Upper lobe of left lung (tissue), 4 donors: Measurements from ENCODE around the gene ABCA7.

Source experiments
- CTCF ChIP-seq, 6 experiments: fragments of 450-650 bp in 4 of 6; fragments of 200-600 bp in 2 of 6; sonication (generic) in 2 of 6; IDR thresholded peaks; one replicate each; pipeline ENCODE4 v1.5.1; 2016 to 2019; ENCODE audit warnings: antibody characterized with exemption in 6 of 6
- POLR2A ChIP-seq, 4 donors: fragments of 450-650 bp; IDR thresholded peaks; one replicate each; pipeline ENCODE4 v1.5.1; 2016 to 2017; ENCODE audit warnings: antibody characterized with exemption in 4 of 4, mild to moderate bottlenecking in 2 of 4
- POLR2AphosphoS5 ChIP-seq, 2 donors: sonication (generic); formaldehyde crosslinking; IDR thresholded peaks; one replicate each; pipeline ENCODE4 v1.5.1; 2017; ENCODE audit warnings: antibody characterized with exemption in 2 of 2

DNA sequence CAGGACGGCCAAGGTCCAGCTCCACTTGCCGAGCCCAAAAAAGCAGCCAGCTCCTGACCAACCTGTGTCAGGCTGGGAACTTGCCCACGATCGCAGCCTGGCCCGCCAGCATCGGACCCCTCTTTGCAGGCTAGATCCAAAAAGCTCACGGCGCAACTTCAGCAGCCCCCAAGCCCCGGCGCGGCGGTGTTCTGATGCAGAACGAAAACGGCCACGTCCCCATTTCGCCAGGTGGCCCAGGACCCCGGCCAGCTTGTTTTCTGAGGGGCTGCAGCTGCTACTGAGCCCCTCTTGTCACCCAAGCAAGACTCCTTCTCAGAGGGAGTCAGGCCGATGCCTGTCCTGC lies 20.3 kb upstream of the ABCA7 start:
- TF ChIP-seq POLR2AphosphoS5 (IDR thresholded peaks at IDR 0.05) (no peak), CTCF (IDR thresholded peaks at IDR 0.05) (no peak), POLR2A (IDR thresholded peaks at IDR 0.05) (no peak)
